ENCODE measurements around the gene ANO1.

DNA sequence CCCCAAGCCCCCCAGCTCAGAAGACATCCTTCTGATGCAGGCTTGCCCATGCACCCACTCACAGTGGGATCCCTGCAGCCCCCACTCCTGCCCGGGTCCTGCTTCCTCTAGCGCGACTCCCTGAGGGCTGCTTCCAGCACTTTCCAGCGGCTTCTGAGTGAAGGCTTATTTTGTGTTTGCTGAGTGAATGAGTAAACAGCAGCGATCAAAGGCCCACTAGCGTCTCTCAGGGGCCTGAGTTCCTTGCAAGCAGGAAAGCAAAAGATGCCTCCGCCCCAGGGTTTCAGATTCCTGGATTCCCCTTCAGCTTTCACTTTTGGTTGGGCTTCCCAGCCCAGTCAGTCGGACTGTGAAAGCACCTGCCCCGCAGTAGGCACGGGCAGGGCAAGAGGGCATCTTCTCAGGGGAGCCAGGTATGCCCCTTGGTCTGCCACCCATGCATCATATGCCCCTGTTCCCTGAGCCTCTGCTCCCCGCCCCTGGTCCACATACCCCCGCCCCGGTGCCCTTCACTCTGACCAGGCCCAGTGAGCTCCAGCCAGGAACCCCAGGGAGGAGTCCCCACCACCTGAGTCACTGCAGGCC, 134.2 kb downstream of the ANO1 start:
- TF ChIP-seq FOXP2 (optimal IDR thresholded peaks at IDR 0.05; ENCODE audit: control extremely low read depth, extremely low read length, insufficient read depth) (no peak), EZH2 (IDR thresholded peaks at IDR 0.05) (no peak)

Data from SK-N-MC (cell line).